OCI-LY1 (cell line): ENCODE data around the gene GUCA1A.

ENCODE experiments used
- CTCF ChIP-seq: fragments of 200-600 bp; sonication (generic), shearing (Covaris generic); IDR thresholded peaks from 2 replicates; pipeline ENCODE4 v1.5.1; 2017; ENCODE audit warnings: mild to moderate bottlenecking, antibody characterized with exemption, low read length, moderate library complexity, mixed read lengths
- EZH2 ChIP-seq: fragments of 200-600 bp; sonication (generic), shearing (Covaris generic); IDR thresholded peaks from 2 replicates; pipeline ENCODE4 v1.8.0; 2017; ENCODE audit warnings: borderline replicate concordance, mixed run types, mild to moderate bottlenecking, antibody characterized with exemption, low read length, moderate library complexity, mixed read lengths

DNA sequence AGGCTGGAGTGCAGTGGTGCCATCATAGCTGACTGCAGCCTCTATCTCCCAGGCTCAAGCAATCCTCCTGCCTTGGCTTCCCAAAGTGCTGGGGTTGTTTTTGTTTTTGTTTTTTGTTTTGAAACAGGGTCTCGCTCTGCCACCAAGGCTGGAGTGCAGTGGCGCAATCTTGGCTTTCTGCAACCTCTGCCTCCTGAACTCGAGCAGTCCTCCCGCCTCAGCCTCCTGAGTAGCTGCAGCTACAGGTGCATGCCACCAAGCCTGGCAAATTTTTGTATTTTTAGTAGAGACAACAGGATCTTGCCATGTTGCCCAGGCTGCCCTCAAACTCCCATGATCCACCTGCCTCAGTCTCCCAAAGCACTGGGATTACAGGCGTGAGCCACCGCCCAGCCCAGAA is 35.0 kb upstream of the GUCA1A start:
- TF ChIP-seq CTCF (no peak), EZH2 (no peak)
